A673 (cell line): Measurements from ENCODE around the gene EIF4ENIF1.

Experiments used
- EZH2 ChIP-seq: fragments of 200-600 bp; sonication (generic); IDR thresholded peaks from 2 replicates; pipeline ENCODE4 v1.6.1; 2017; ENCODE audit warnings: borderline replicate concordance, low read depth, mild to moderate bottlenecking, mixed read lengths, antibody characterized with exemption, low read length; ENCODE audit not compliant: poor library complexity, severe bottlenecking
- TF ChIP-seq, protein P1 (sequence below): fragments of 300-800, 200-600 bp; sonication (generic); conservative IDR thresholded peaks from 2 replicates; pipeline ENCODE4 v1.5.1; 2017; ENCODE audit warnings: low read depth, mild to moderate bottlenecking, antibody characterized with exemption, low read length, moderate library complexity, mixed read lengths

DNA sequence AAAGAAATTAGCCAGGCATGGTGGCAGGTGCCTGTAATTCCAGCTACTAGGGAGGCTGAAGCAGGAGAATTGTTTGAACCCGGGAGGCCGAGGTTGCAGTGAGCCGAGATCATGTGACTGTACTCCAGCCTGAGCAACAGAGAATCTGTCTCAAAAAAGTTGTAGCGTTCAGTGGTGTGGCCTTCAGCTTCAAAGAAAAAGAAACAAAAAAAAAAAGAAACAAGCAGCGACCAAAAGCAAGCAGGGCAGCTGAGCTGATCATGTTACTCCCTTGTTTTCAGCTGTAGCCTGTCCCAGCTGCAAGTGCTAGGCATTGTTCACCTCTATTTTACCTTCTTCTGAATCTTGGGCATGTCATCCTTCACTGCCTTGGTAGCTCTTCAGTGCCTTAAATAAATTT, 43.7 kb upstream of the EIF4ENIF1 start:
- TF ChIP-seq, protein P1, sequence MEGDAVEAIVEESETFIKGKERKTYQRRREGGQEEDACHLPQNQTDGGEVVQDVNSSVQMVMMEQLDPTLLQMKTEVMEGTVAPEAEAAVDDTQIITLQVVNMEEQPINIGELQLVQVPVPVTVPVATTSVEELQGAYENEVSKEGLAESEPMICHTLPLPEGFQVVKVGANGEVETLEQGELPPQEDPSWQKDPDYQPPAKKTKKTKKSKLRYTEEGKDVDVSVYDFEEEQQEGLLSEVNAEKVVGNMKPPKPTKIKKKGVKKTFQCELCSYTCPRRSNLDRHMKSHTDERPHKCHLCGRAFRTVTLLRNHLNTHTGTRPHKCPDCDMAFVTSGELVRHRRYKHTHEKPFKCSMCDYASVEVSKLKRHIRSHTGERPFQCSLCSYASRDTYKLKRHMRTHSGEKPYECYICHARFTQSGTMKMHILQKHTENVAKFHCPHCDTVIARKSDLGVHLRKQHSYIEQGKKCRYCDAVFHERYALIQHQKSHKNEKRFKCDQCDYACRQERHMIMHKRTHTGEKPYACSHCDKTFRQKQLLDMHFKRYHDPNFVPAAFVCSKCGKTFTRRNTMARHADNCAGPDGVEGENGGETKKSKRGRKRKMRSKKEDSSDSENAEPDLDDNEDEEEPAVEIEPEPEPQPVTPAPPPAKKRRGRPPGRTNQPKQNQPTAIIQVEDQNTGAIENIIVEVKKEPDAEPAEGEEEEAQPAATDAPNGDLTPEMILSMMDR: no peak
- TF ChIP-seq EZH2: no peak
